ENCODE data around the gene NSUN7.

Gene NSUN7

GRCh38 chr4:40733752-40734151 lies 16.0 kb upstream of the NSUN7 start:
- Histone ChIP-seq H3K4me1 (ENCODE audit: control insufficient read depth, insufficient read depth, low read length) (0 out of 2 replicates have a peak, but pooled peaks cover 3% of the 10 kb centered on the region), H3K4me3 (ENCODE audit: low read depth, low read length) (no peak overlapping the region), H3K27ac (ENCODE audit: extremely low read depth, low read depth, low read length) (no peak overlapping the region), H3K9me3 (ENCODE audit: control insufficient read depth, insufficient read depth, low read depth, low read length) (no peaks in the 10 kb centered on the region), H3K36me3 (ENCODE audit: control insufficient read depth in 2 of 2, insufficient read depth in 1 of 2, low read length in 2 of 2) (no peaks in the 10 kb centered on the region)
- POLR2A ChIA-PET: interaction anchor here (0.6 kb wide), 1 partner anchor 117 kb away, joined by 4 read pairs; no protein-coding TSS in a partner anchor
- CTCF ChIA-PET: interaction anchor here (0.6 to 0.7 kb wide), 2 partner anchors 79 to 99 kb away, joined by 3 to 5 read pairs; no protein-coding TSS in a partner anchor
- TF ChIP-seq ZNF148 (tag by site-specific recombination; IDR thresholded peaks at IDR 0.05; ENCODE audit: borderline replicate concordance): no peak
- TF ChIP-seq ZNF664 (tag by site-specific recombination; IDR thresholded peaks at IDR 0.05): no peak
- TF ChIP-seq ZNF174 (tag by site-specific recombination; IDR thresholded peaks at IDR 0.05): no peak
- TF ChIP-seq ZNF624 (tag by site-specific recombination; IDR thresholded peaks at IDR 0.05): no peak
- peak; percentile 57 for TF ChIP-seq ZNF366 (tag by site-specific recombination; conservative IDR thresholded peaks at IDR 0.05)

GRCh38 chr4:40734497-40734896 lies 15.3 kb upstream of the NSUN7 start:
- ChIA-PET POLR2A (interaction anchor here (0.6 kb wide), 1 partner anchor 118 kb away, joined by 4 read pairs; no protein-coding TSS in a partner anchor), CTCF (interaction anchor here (0.6 to 2.9 kb wide), 2 partner anchors 78 to 106 kb away, joined by 3 to 14 read pairs; no protein-coding TSS in a partner anchor)
- 0 out of 2 replicates have a peak, but pooled peaks cover 3% of the 10 kb centered on the region for H3K4me1 ChIP-seq (ENCODE audit: control insufficient read depth, insufficient read depth, low read length)
- no peak overlapping the region for H3K27ac ChIP-seq (ENCODE audit: extremely low read depth, low read depth, low read length)
- H3K36me3 ChIP-seq (ENCODE audit: control insufficient read depth in 2 of 2, insufficient read depth in 1 of 2, low read length in 2 of 2): no peaks in the 10 kb centered on the region
- H3K4me3 ChIP-seq (ENCODE audit: low read depth, low read length): no peak overlapping the region
- no peak for TF ChIP-seq ZNF791 (tag by site-specific recombination; IDR thresholded peaks at IDR 0.05)
- no peak for TF ChIP-seq ZNF518A (tag by site-specific recombination; conservative IDR thresholded peaks at IDR 0.05; ENCODE audit: low read depth)
- TF ChIP-seq HOXD13 (CRISPR knock-in tag; IDR thresholded peaks at IDR 0.05; ENCODE audit: borderline replicate concordance): no peak
- TF ChIP-seq ZNF239 (tag by site-specific recombination; IDR thresholded peaks at IDR 0.05): no peak
- no peak for TF ChIP-seq ZNF488 (tag by site-specific recombination; IDR thresholded peaks at IDR 0.05)
- no peaks in the 10 kb centered on the region for H3K9me3 ChIP-seq (ENCODE audit: control insufficient read depth, insufficient read depth, low read depth, low read length)

GRCh38 chr4:40736910-40737309 lies 12.8 kb upstream of the NSUN7 start:
- POLR2A ChIA-PET: no interaction called here

More at GRCh38 chr4:40736910-40737309, 12.8 kb upstream of the NSUN7 start:
- CTCF ChIA-PET: interaction anchor here (0.9 to 2.9 kb wide), 3 partner anchors 104 to 201 kb away, joined by 3 to 14 read pairs (median 7); no protein-coding TSS in a partner anchor
- 0 out of 2 replicates have a peak, but pooled peaks have one; percentile 41 for TF ChIP-seq ZBTB17 (tag by site-specific recombination; IDR thresholded peaks at IDR 0.05)
- TF ChIP-seq PRDM10 (tag by site-specific recombination; IDR thresholded peaks at IDR 0.05): 0 out of 2 replicates have a peak, but pooled peaks have one; percentile 9
- TF ChIP-seq ZNF37A (tag by site-specific recombination; IDR thresholded peaks at IDR 0.05): no peak
- TF ChIP-seq ZNF585B (tag by site-specific recombination; IDR thresholded peaks at IDR 0.05): no peak
- no peak for TF ChIP-seq ZNF449 (tag by site-specific recombination; IDR thresholded peaks at IDR 0.05)
- TF ChIP-seq ZNF654 (tag by site-specific recombination; IDR thresholded peaks at IDR 0.05; ENCODE audit: low read depth): peak; percentile 78
- no peaks in the 10 kb centered on the region for H3K9me3 ChIP-seq (ENCODE audit: control insufficient read depth, insufficient read depth, low read depth, low read length)
- H3K27ac ChIP-seq (ENCODE audit: extremely low read depth, low read depth, low read length): no peak overlapping the region
- H3K4me3 ChIP-seq (ENCODE audit: low read depth, low read length): no peak overlapping the region
- 0 out of 2 replicates have a peak, but pooled peaks cover under 1% of the 10 kb centered on the region for H3K4me1 ChIP-seq (ENCODE audit: control insufficient read depth, insufficient read depth, low read length)
- no peaks in the 10 kb centered on the region for H3K36me3 ChIP-seq (ENCODE audit: control insufficient read depth in 2 of 2, insufficient read depth in 1 of 2, low read length in 2 of 2)
